MM.1S (cell line): ENCODE data around the gene WDR89.

Experiments
- DNase-seq: peaks from one replicate; pipeline ENCODE4 v3.0.0-alpha.2; 2015
- H2AFZ ChIP-seq: fragments of 300-600 bp; sonication (generic); 2 replicates; pipeline ENCODE4 v1.6.0; 2016; ENCODE audit warnings: antibody characterized with exemption, low read length
- H3F3A ChIP-seq: fragments of 300-600 bp; sonication (generic); 2 replicates; pipeline ENCODE4 v1.6.1; 2016; ENCODE audit warnings: mild to moderate bottlenecking, antibody characterized with exemption, low read length, moderate library complexity, mixed read lengths; ENCODE audit not compliant: insufficient read depth
- H3K27ac ChIP-seq: fragments of 300-600 bp; sonication (generic); 2 replicates; pipeline ENCODE4 v1.5.1; 2016; ENCODE audit warnings: mild to moderate bottlenecking, low read length
- H3K27me3 ChIP-seq: fragments of 300-600 bp; sonication (generic); replicated peaks from 2 replicates; pipeline ENCODE4 v1.6.0; 2016; ENCODE audit warnings: low read length; ENCODE audit not compliant: insufficient read depth
- H3K36me3 ChIP-seq: fragments of 300-600 bp; sonication (generic); replicated peaks from 2 replicates; pipeline ENCODE4 v1.6.1; 2016; ENCODE audit warnings: mild to moderate bottlenecking, low read length, mixed read lengths; ENCODE audit not compliant: insufficient read depth
- H3K4me1 ChIP-seq: fragments of 300-600 bp; sonication (generic); 2 replicates; pipeline ENCODE4 v1.6.1; 2016; ENCODE audit warnings: low read length, mixed read lengths
- H3K4me2 ChIP-seq: fragments of 300-600 bp; sonication (generic); 2 replicates; pipeline ENCODE4 v1.6.0; 2016; ENCODE audit warnings: low read depth, low read length
- H3K4me3 ChIP-seq: fragments of 300-600 bp; sonication (generic); 2 replicates; pipeline ENCODE4 v1.5.1; 2016; ENCODE audit warnings: low read length, mixed read lengths
- H3K79me2 ChIP-seq: fragments of 300-600 bp; sonication (generic); 2 replicates; pipeline ENCODE4 v1.6.1; 2016; ENCODE audit warnings: mixed run types, low read length, mixed read lengths
- H3K9ac ChIP-seq: fragments of 300-600 bp; sonication (generic); 2 replicates; pipeline ENCODE4 v1.6.1; 2016; ENCODE audit warnings: low read length, mixed read lengths
- H3K9me2 ChIP-seq: fragments of 300-600 bp; sonication (generic); replicated peaks from 2 replicates; pipeline ENCODE4 v1.6.1; 2016; ENCODE audit warnings: mild to moderate bottlenecking, low read length, mixed read lengths; ENCODE audit not compliant: insufficient read depth
- H3K9me3 ChIP-seq: fragments of 300-600 bp; sonication (generic); replicated peaks from 2 replicates; pipeline ENCODE4 v1.6.1; 2016; ENCODE audit warnings: mild to moderate bottlenecking, low read length, mixed read lengths; ENCODE audit not compliant: insufficient read depth
- H4K20me1 ChIP-seq: fragments of 300-600 bp; sonication (generic); 2 replicates; pipeline ENCODE4 v1.6.1; 2016; ENCODE audit warnings: mild to moderate bottlenecking, low read length, moderate library complexity, mixed read lengths; ENCODE audit not compliant: insufficient read depth
- CTCF ChIP-seq: fragments of 300-600 bp; sonication (generic); IDR thresholded peaks from 2 replicates; pipeline ENCODE4 v1.5.1; 2016; ENCODE audit warnings: antibody characterized with exemption, low read length, mixed read lengths
- EZH2 ChIP-seq: fragments of 300-600 bp; sonication (generic); optimal IDR thresholded peaks from 2 replicates; pipeline ENCODE3; 2017; ENCODE audit warnings: low read depth, mild to moderate bottlenecking, antibody characterized with exemption, low read length, mixed read lengths
- EZH2phosphoT487 ChIP-seq: fragments of 300-600 bp; sonication (generic); IDR thresholded peaks from 2 replicates; pipeline ENCODE4 v1.6.1; 2018; ENCODE audit warnings: antibody characterized with exemption, low read length

The WDR89 gene

GRCh38 chr14:63650256-63650952 is 8.7 kb upstream of the WDR89 start:
- H3K4me3 ChIP-seq = no peak overlapping the region
- H3K4me1 ChIP-seq = no peaks in the 10 kb centered on the region
- H3K36me3 ChIP-seq = no peaks in the 10 kb centered on the region
- no peaks in the 10 kb centered on the region for H3K27me3 ChIP-seq
- H3K4me2 ChIP-seq = no peak overlapping the region
- H3K79me2 ChIP-seq = no peaks in the 10 kb centered on the region
- no peak overlapping the region for H3K27ac ChIP-seq
- no peaks in the 10 kb centered on the region for H4K20me1 ChIP-seq
- no peaks in the 10 kb centered on the region for H3F3A ChIP-seq
- TF ChIP-seq EZH2 = no peak
- no peak for TF ChIP-seq CTCF
- TF ChIP-seq EZH2phosphoT487 = no peak
- H3K9me3 ChIP-seq = no peaks in the 10 kb centered on the region
- no peak overlapping the region for H3K9ac ChIP-seq
- no peak overlapping the region for H2AFZ ChIP-seq
- DNase-seq = no peak
- no peaks in the 10 kb centered on the region for H3K9me2 ChIP-seq

GRCh38 chr14:63647696-63648410 is 6.2 kb upstream of the WDR89 start:
- no peak for DNase-seq

GRCh38 chr14:63644741-63645140 is 3.1 kb upstream of the WDR89 start:
- no peaks in the 10 kb centered on the region for H3K9me2 ChIP-seq
- DNase-seq = no peak
- no peaks in the 10 kb centered on the region for H3K4me1 ChIP-seq
- H3K4me2 ChIP-seq = no peak overlapping the region
- peaks cover 10% of the 10 kb centered on the region for H3K79me2 ChIP-seq
- H3K9ac ChIP-seq = no peak overlapping the region
- peaks cover 6% of the 10 kb centered on the region; the same call in 1 of the 2 replicates for H3F3A ChIP-seq
- H3K27ac ChIP-seq = no peak overlapping the region
- no peaks in the 10 kb centered on the region for H4K20me1 ChIP-seq
- H2AFZ ChIP-seq = no peak overlapping the region
- TF ChIP-seq EZH2 (no peak), EZH2phosphoT487 (no peak), CTCF (no peak)
- H3K4me3 ChIP-seq = no peak overlapping the region
- no peaks in the 10 kb centered on the region for H3K27me3 ChIP-seq
- H3K36me3 ChIP-seq = no peaks in the 10 kb centered on the region
- H3K9me3 ChIP-seq = no peaks in the 10 kb centered on the region

More at GRCh38 chr14:63647696-63648410, 6.2 kb upstream of the WDR89 start:
- Histone ChIP-seq H3K9me2 (no peaks in the 10 kb centered on the region), H3K4me1 (no peaks in the 10 kb centered on the region), H4K20me1 (no peaks in the 10 kb centered on the region), H3K27ac (no peak overlapping the region), H3K9me3 (no peaks in the 10 kb centered on the region), H3F3A (no peaks in the 10 kb centered on the region), H3K4me3 (no peak overlapping the region), H3K79me2 (0 out of 2 replicates have a peak, but pooled peaks cover 1% of the 10 kb centered on the region), H3K4me2 (no peak overlapping the region), H3K27me3 (no peaks in the 10 kb centered on the region), H2AFZ (no peak overlapping the region), H3K36me3 (no peaks in the 10 kb centered on the region), H3K9ac (no peak overlapping the region)
- TF ChIP-seq EZH2 (no peak), EZH2phosphoT487 (no peak), CTCF (no peak)
